Upper lobe of left lung (tissue), 6 donors: ENCODE data around the gene KRT75. TPM values are rescaled to one million over a fixed set of nuclear protein-coding genes. Genes with fewer than 3 reads are reported as not detected.

ENCODE experiments used
- ATAC-seq, 2 donors: fragments of 200-7000 bp; cut with Tn5 transposase; one replicate each; pipeline ENCODE4 v1.9.1; 2022; ENCODE audit warnings: mild to moderate bottlenecking in 2 of 2, moderate library complexity in 2 of 2; ENCODE audit not compliant: low FRiP score in 2 of 2
- DNase-seq, 2 donors: peaks; one replicate each; pipeline ENCODE4 v3.0.0-alpha.2; 2019 to 2020
- H3K27ac ChIP-seq, 4 donors: fragments of 200-600 bp; sonication (generic); one replicate each; pipeline ENCODE4 v1.5.1; 2016 to 2019
- H3K27me3 ChIP-seq, 4 donors: fragments of 200-600 bp; sonication (generic); one replicate each; pipeline ENCODE4 v1.5.1; 2017 to 2019
- H3K36me3 ChIP-seq, 4 donors: fragments of 200-600 bp; sonication (generic); one replicate each; pipeline ENCODE4 v1.5.1; 2016 to 2019
- H3K4me1 ChIP-seq, 4 donors: fragments of 200-600 bp; sonication (generic); one replicate each; pipeline ENCODE4 v1.5.1; 2018 to 2019
- H3K4me3 ChIP-seq, 4 donors: fragments of 200-600 bp; sonication (generic); one replicate each; pipeline ENCODE4 v1.5.1; 2017 to 2019; ENCODE audit warnings: mild to moderate bottlenecking in 2 of 4, moderate library complexity in 1 of 4
- H3K9me3 ChIP-seq, 4 donors: fragments of 200-600 bp; sonication (generic); one replicate each; pipeline ENCODE4 v1.5.1; 2018 to 2019
- CTCF ChIP-seq, 6 experiments: fragments of 450-650 bp in 4 of 6; fragments of 200-600 bp in 2 of 6; sonication (generic) in 2 of 6; IDR thresholded peaks; one replicate each; pipeline ENCODE4 v1.5.1; 2016 to 2019; ENCODE audit warnings: antibody characterized with exemption in 6 of 6
- EP300 ChIP-seq, 4 donors: sonication (generic); formaldehyde crosslinking; IDR thresholded peaks; one replicate each; pipeline ENCODE4 v1.5.1; 2017; ENCODE audit warnings: antibody characterized with exemption in 4 of 4, control low read depth in 2 of 4
- POLR2A ChIP-seq, 4 donors: fragments of 450-650 bp; IDR thresholded peaks; one replicate each; pipeline ENCODE4 v1.5.1; 2016 to 2017; ENCODE audit warnings: antibody characterized with exemption in 4 of 4, mild to moderate bottlenecking in 2 of 4
- POLR2AphosphoS5 ChIP-seq, 2 donors: sonication (generic); formaldehyde crosslinking; IDR thresholded peaks; one replicate each; pipeline ENCODE4 v1.5.1; 2017; ENCODE audit warnings: antibody characterized with exemption in 2 of 2
- WGBS, 2 donors: methylation state at CpG; one replicate each; pipeline ENCODE4 v1.1.5; 2017 to 2018; 5-methylcytosine and 5-hydroxymethylcytosine counted together
- total RNA-seq, 6 donors: library from RNA; depleted of rRNA in 4 of 6; stranded (reverse); fragments of >200 nt in 4 of 6; gene quantifications; one replicate each; pipeline versions ENCODE4 v1.1.0 to v1.2.1, GENCODE V29; 2016 to 2021
- donor health status: DM: no; HTN: no; CAD: no; lungs with moderate emphysema.
- donor health status: DM: no; HTN: yes; CAD: no; lungs with severe emphysema.

The KRT75 gene
- total RNA-seq, 6 donors from 2014 or later: not detected

- DNase-seq: no peak
These were observed 6.7 kb upstream of the KRT75 start for GRCh38 chr12:52440821-52441319.

GRCh38 chr12:52439845-52440244, 5.7 kb upstream of the KRT75 start:
- whole genome bisulfite sequencing, 2 donors: 59 to 66% methylated on average over 2 of the region's 2 CpGs

More at GRCh38 chr12:52440821-52441319, 6.7 kb upstream of the KRT75 start:
- Histone ChIP-seq H3K9me3 (no peaks in the 10 kb centered on the region), H3K4me1 (no peaks in the 10 kb centered on the region), H3K36me3 (no peaks in the 10 kb centered on the region), H3K27me3 (no peaks in the 10 kb centered on the region), H3K27ac (no peak overlapping the region), H3K4me3 (no peak overlapping the region)
- ATAC-seq: no peak
- TF ChIP-seq POLR2AphosphoS5 (IDR thresholded peaks at IDR 0.05): no peak
- no peak for TF ChIP-seq EP300 (IDR thresholded peaks at IDR 0.05)
- TF ChIP-seq POLR2A (IDR thresholded peaks at IDR 0.05): no peak
- TF ChIP-seq CTCF (IDR thresholded peaks at IDR 0.05): no peak
- 69 to 79% methylated on average over 3 to 4 of the region's 5 CpGs for WGBS, 2 donors

GRCh38 chr12:52439420-52439819, 5.2 kb upstream of the KRT75 start:
- no peak overlapping the region for H3K27ac ChIP-seq
- H3K27me3 ChIP-seq: no peaks in the 10 kb centered on the region
- 75 to 79% methylated on average over 7 to 8 of the region's 8 CpGs for WGBS, 2 donors
- H3K4me3 ChIP-seq: no peak overlapping the region
- no peak for TF ChIP-seq EP300 (IDR thresholded peaks at IDR 0.05)
- no peak for TF ChIP-seq POLR2AphosphoS5 (IDR thresholded peaks at IDR 0.05)
- no peak for TF ChIP-seq CTCF (IDR thresholded peaks at IDR 0.05)
- no peak for TF ChIP-seq POLR2A (IDR thresholded peaks at IDR 0.05)
- no peak for DNase-seq
- no peaks in the 10 kb centered on the region for H3K36me3 ChIP-seq
- no peaks in the 10 kb centered on the region for H3K9me3 ChIP-seq
- no peaks in the 10 kb centered on the region for H3K4me1 ChIP-seq
- no peak for ATAC-seq

More at GRCh38 chr12:52439845-52440244, 5.7 kb upstream of the KRT75 start:
- H3K36me3 ChIP-seq: no peaks in the 10 kb centered on the region
- H3K4me3 ChIP-seq: no peak overlapping the region
- DNase-seq (peak in 1 of 2 donors; percentile 16), ATAC-seq (no peak)
- no peaks in the 10 kb centered on the region for H3K9me3 ChIP-seq
- H3K4me1 ChIP-seq: no peaks in the 10 kb centered on the region
- no peak overlapping the region for H3K27ac ChIP-seq
- no peaks in the 10 kb centered on the region for H3K27me3 ChIP-seq
- TF ChIP-seq POLR2AphosphoS5 (IDR thresholded peaks at IDR 0.05) (no peak), CTCF (IDR thresholded peaks at IDR 0.05) (no peak), POLR2A (IDR thresholded peaks at IDR 0.05) (no peak), EP300 (IDR thresholded peaks at IDR 0.05) (no peak)

DNA sequence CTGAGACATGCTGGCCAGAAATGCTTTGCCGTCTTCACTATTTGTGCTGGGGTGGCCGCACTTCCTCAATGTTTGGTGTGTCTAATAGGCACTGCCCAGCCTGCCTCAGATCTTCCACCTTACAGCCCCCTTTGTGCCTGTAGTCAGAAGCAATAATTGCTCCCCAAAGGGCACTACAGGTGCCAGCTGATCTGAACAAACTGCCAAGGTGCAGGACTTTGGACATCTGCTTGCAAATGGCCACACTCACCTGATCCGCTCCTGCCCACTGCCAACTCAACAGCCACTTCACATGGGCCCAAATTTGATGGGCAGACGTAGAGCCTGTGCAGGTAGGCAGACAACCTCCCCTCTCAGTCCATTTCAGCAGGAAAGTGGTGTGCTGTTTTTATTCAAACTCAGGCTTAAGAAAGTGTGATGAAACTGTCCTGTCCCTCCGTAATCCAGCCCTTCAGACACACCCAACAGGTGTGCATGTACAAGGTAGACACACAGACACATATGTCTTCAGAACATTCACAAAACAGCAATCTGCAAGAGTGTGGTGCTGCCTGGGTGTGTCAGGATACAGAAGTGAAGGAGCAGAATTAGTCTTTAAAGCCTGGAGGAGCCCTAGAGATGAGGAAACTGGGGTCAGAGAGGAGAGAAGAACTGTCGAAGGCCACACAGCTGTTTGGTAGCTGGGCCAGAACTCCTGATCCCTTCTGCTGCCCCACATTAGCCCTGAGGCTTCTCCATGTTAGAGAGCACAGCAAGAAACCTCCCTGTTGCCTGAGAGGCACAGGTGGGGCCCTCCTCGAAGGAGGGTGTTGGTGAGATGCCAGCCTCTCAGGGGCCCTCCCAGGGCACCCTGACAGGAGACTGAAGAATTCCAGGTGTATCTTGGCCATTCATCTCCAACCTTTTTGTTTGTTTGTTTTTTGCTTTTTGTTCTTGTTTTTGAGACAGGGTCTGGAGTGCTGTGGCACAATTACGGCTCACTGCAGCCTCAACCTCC, 4.4 kb upstream of the KRT75 start:
- ATAC-seq: no peak
- WGBS, 2 donors: 84 to 85% methylated on average over 7 to 8 of the region's 8 CpGs
- Histone ChIP-seq H3K4me1 (no peaks in the 10 kb centered on the region), H3K4me3 (no peak overlapping the region), H3K36me3 (no peaks in the 10 kb centered on the region), H3K9me3 (no peaks in the 10 kb centered on the region), H3K27ac (no peak overlapping the region), H3K27me3 (no peaks in the 10 kb centered on the region)
- no peak for TF ChIP-seq EP300 (IDR thresholded peaks at IDR 0.05)
- no peak for TF ChIP-seq CTCF (IDR thresholded peaks at IDR 0.05)
- TF ChIP-seq POLR2AphosphoS5 (IDR thresholded peaks at IDR 0.05): no peak
- no peak for TF ChIP-seq POLR2A (IDR thresholded peaks at IDR 0.05)
- DNase-seq: no peak
